GM19468 (cell line): ENCODE results near the gene NR2F6.

Source experiments
- ATAC-seq: cut with Tn5 transposase; IDR thresholded peaks from one replicate; pipeline ENCODE4 v1.9.1; 2021; ENCODE audit warnings: mild to moderate bottlenecking, moderate library complexity, moderate number of reproducible peaks; ENCODE audit not compliant: unreplicated experiment; ENCODE audit errors: extremely low read depth

NR2F6 gene

DNA sequence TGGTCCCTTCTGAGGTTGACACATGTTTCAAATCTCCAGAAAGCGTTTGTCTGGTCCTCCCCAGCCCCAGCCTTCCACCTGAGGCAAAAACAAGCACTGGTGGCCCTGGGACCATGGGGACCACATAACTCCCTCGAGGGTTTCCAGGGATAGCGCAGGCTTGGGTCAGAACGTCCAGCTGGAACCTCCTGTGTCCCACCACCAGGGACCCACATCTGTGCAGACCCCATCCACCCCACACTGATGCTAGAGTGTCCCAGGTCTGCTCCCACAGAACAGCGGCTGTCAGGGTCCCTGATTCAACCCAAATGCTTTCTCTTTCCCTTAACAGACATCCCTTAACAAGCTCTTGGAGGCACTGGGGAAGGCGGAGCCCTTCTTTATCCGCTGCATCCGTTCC is 60.1 kb downstream of the NR2F6 start:
- no peak for ATAC-seq

DNA sequence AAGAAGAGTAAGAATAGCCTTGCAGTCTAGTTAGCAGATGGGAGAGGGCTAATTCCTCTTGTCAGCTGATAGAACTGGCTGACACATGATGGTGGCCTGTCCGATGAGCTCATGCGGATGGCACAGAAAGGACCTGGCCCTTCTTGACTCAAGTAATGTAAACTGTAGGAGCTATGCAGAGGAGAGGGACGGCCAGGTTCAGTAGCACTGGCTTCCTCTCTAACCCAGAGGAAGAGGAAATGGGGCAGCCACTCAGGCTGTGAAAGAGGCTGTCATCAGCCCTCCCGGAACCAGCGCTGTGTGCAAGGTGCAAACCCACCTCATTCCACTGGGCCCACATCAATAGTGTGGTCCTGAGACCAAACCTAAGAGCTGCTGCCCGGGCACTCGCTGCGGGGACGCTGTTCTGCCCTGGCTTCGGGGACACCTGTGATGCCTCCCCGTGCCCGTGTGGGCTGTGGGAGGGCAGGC is 61.3 kb downstream of the NR2F6 start:
- no peak for ATAC-seq

DNA sequence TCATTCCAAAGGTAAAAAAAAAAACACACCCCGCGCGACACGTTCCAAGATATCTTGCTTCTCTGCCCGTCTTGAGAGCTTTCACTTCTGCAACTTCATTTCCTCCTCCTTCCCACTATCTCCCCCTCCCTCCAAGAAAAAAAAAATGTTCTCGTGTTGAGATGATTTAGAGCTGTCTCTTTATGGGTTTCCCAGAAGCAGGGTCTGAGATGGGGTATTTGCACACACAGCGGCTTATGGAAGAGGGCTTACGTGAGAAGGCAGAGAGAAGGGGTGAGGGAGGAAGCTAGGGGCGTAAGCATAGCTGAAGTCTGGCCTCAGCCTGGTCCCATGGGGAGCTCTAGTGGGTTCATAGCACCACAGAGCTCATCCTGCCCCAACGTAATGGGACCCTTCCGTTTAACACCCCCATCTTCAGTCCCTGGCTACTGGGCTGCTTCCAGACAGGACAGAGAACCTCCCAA is 61.8 kb downstream of the NR2F6 start:
- no peak for ATAC-seq

GRCh38 chr19:17183271-17183761 is 62.4 kb downstream of the NR2F6 start:
- ATAC-seq = no peak
